H1 (cell line): ENCODE results near the gene DARS2.
"Not testable (repeated sequence)": the region's sequence is repeated elsewhere in the genome, so short reads cannot be mapped to it uniquely, and the experiment has no call there.

Source experiments
- CEBPB ChIP-seq: IDR thresholded peaks from 2 replicates; pipeline ENCODE4 v1.6.1; 2012; ENCODE audit warnings: low read depth, low read length
- CREB1 ChIP-seq: IDR thresholded peaks from 2 replicates; pipeline ENCODE4 v1.6.1; 2012; ENCODE audit warnings: inconsistent platforms
- CTCF ChIP-seq, 3 experiments: IDR thresholded peaks; 1 replicate in 2 of 3; 2 replicates in 1 of 3; pipeline versions ENCODE4 v1.5.1 to v1.6.1; 2011; ENCODE audit warnings: low read length in 3 of 3, mild to moderate bottlenecking in 3 of 3, inconsistent platforms in 2 of 3, low read depth in 1 of 3, moderate library complexity in 1 of 3; ENCODE audit not compliant: insufficient read depth in 1 of 3; ENCODE audit errors: control extremely low read depth in 1 of 3
- EZH2 ChIP-seq: fragments of 200-600 bp; sonication (generic); IDR thresholded peaks from 2 replicates; pipeline ENCODE4 v1.7.1; 2012; ENCODE audit warnings: low read depth, mild to moderate bottlenecking, moderate library complexity, low read length, inconsistent platforms; ENCODE audit not compliant: severe bottlenecking
- RXRA ChIP-seq: IDR thresholded peaks from 2 replicates; pipeline ENCODE4 v1.6.1; 2011; ENCODE audit warnings: low read depth, mild to moderate bottlenecking, low read length, moderate library complexity; ENCODE audit not compliant: insufficient read depth
- SIN3A ChIP-seq, 2 experiments: IDR thresholded peaks in 1 of 2; conservative IDR thresholded peaks in 1 of 2; 2 replicates each; pipeline ENCODE4 v1.6.1; 2011 to 2012; ENCODE audit warnings: low read length in 2 of 2, improper control_type of control experiment in 1 of 2, low read depth in 1 of 2, mild to moderate bottlenecking in 1 of 2
- SIRT6 ChIP-seq: IDR thresholded peaks from one replicate; pipeline ENCODE4 v1.7.1; 2012; ENCODE audit warnings: low read length, inconsistent platforms

GRCh38 chr1:173799995-173800394 is 24.5 kb upstream of the DARS2 start:
- not testable (repeated sequence) for TF ChIP-seq SIRT6; CEBPB; CTCF (IDR thresholded peaks at IDR 0.05; ENCODE audit: control extremely low read depth in 1 of 3, insufficient read depth in 1 of 3, low read depth in 1 of 3, low read length in 3 of 3); CREB1; SIN3A (conservative IDR thresholded peaks at IDR 0.05 in 1 of 2, IDR thresholded peaks at IDR 0.05 in 1 of 2; ENCODE audit: low read depth in 1 of 2, low read length in 2 of 2); EZH2; RXRA
